DMS79 treated with DMSO at 0.1 percent for 48 hours (cell line): ENCODE measurements around the gene CDK5RAP3.

ENCODE experiments used
- DNase-seq: peaks from one replicate; lab custom pipeline; 2025; lab: John Stamatoyannopoulos, UW

The CDK5RAP3 gene

GRCh38 chr17:48024149-48025039 is 53.5 kb downstream of the CDK5RAP3 start:
- no peak for DNase-seq

GRCh38 chr17:48025040-48025903 is 54.4 kb downstream of the CDK5RAP3 start:
- DNase-seq: peak; percentile 92

GRCh38 chr17:48025904-48026501 is 55.1 kb downstream of the CDK5RAP3 start:
- no peak for DNase-seq

DNA sequence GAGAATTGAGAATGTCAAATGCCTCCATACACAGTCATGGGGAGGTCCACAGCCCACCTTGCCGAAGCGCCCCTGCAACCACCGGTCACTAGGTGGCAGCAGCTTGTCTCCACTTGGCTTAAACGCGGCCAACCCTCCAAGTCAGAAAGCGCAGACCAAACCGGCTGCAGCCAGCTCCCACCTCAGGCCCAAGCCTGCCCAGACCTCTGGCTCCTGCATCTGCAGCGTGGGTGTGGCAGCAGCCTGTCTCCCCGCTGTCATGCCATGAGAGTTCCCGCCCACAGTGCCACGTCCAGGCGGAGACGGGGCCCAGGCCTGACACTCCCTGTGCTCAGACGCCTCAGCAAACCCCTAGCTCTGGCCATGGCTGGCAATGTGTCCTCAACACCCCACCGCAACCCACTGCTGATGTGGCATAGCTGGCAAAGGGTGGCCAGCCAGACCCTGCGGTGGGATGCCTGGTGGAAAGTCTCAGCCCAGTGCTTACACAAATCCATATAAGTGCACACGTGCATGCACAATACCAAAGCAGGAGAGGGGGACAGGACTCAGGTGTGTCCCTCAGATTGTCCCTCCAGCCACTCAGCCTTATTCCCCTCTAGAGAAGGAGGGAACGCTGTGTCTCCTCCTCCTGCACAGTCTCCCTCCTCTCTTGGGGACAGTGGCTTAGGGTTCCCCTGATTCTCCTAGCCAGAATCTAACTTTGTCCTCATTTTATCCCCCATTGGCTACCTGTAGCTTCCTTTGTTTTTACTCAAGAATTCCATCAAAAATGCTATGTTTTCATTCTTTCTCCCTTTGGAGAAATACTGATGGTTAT is 55.8 kb downstream of the CDK5RAP3 start:
- peak; percentile 89 for DNase-seq

GRCh38 chr17:48027322-48027981 is 56.5 kb downstream of the CDK5RAP3 start:
- no peak for DNase-seq

- no peak for DNase-seq
Observed at GRCh38 chr17:48028736-48029135, 57.8 kb downstream of the CDK5RAP3 start.

DNA sequence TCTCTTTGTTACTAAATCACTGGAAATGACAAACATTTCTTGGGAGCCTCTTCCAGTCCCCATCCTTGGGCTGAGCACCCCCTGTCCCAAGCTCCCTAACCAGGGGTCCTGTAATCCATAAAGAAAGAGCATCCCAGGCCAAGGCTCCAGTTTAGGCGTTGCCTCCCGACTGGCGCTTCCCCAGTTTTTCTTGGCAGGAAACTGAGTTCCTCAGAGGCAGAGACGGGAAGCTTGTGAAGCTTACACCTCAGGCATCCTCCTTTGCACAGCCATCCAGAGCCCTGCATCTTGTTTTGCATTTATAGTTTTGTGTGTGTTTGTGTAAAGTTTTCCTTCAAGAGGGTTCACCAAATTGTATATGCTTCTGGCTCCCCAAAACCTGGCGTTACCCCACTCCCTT is 59.6 kb downstream of the CDK5RAP3 start:
- DNase-seq: no peak
